GM21515 (cell line): ENCODE results near the gene MEIS1.

ENCODE experiments used
- ATAC-seq: cut with Tn5 transposase; IDR thresholded peaks from one replicate; pipeline ENCODE4 v1.9.1; 2021; ENCODE audit not compliant: unreplicated experiment

MEIS1 gene

GRCh38 chr2:66578687-66579106 is 143.8 kb downstream of the MEIS1 start:
- no peak for ATAC-seq

DNA sequence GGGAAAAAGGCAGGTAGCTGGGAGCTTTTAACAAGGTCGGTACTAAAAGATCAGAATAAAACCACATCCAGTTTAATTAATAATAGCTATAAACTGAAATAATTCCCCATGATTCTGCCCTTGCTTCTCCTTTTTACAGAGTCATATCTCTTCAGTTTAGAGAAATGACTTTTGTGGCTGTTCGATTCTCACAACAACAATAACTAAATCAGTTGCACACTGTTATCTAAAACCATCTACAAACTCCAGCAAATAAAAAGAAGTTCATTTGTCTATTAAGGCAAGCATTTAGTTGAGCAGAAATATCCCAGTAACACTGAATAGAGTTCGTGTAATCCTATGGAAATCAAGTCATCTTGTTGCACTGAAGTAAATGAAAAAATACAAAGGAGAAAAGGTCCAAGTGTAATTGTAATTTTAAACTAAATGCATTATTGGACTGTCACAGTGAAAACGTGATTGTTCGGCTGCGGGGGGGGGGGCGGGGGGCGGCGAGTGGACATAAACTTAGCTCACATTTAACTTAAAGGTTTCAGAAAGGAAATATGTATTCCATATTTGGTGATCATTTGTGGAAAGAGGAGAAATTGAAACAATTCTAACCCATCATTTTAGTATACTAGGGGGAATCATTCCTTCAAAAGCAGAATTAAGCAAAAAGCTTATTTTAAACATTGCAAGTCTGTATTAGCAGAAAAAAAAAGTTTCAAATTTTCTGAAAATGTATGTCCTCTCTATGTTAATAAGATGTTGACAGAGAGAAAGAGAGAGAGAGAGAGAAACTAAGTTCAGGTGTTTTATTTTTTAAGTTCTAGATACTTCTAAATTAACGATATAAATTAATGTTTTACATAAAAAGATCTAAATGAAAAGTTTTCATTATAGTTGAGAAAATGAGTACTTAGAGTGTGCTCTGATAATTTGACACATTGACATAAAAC is 144.5 kb downstream of the MEIS1 start:
- ATAC-seq = no peak

DNA sequence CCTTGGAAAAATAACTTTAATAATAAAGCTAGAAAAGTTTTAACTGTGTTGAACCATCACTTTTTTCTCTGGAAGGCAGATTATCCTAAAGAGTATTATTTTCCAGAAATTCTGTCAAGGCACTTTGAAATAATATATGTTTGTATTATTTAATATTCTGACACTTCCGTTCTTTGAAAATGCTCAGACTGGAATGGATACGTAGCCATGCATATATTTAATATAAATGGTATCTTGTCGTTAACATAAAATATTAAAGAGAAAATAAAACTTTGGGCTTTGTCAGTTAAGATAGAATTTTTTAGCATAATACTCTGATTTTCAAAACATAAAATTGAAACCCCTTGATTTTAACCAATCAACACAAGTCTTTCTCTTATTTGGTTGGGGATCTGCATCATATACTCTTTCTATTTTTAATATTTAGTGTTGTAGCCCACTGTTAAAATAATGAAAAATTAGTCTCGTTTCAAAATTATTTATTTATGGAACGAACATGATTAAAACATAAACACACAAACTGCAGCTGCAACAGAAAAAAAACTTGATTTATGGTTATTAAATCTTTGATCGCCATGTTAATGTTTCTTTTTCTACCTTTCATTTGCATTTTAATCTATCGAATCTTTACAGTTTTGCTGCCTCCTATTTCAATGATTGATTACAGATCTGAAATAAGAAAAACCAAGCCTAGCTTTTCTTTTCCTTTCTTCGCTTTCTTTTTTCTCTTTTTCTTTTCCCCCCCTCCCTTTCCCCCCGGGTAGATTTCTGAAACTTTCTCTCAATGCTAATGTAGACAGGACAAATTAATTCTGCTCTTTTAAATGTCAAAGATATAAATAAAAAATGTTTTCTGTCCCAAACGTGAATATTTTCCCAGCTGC is 145.5 kb downstream of the MEIS1 start:
- no peak for ATAC-seq

GRCh38 chr2:66581339-66582103 is 146.6 kb downstream of the MEIS1 start:
- ATAC-seq = no peak

DNA sequence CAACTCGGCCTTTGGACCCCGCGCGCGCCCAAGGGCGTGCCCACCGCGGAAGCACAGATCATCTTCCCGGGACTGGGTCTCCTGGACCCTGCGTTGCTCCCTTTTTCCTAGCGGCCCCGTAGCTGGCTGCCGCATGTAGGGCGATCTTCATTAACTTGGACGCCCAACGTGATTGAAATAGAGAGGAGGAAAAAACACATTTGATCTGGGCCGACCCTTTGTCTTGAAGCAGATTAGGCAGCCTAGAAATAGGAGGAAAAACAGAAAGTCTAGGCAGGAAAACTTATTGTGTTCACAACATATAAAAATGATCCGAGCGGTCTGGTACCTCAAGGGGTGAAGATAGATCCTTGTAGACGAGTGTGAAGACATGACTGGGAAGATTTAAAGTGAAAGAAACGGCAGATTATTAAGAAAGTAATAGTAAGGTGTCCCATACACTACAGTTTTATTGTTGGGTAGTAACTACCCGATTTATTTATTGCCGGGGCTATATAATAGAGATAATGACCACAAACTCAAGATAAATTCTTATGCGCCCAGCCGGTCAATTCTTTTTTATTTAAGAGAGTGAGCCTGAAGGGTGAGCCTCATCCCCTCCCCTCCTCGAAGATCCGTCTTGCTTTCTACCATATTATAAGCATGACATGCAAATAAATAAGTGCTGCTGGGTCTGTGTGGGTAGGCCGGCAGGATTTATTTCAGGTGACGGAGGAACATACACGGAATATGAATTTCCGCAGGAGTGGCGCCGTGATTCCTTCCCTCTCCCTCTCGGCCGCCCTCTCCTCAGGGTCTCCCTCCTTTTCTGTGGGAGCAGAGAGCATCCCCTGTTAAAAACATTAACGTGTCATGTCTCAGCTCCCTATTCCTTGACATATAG is 147.4 kb downstream of the MEIS1 start:
- ATAC-seq = no peak

DNA sequence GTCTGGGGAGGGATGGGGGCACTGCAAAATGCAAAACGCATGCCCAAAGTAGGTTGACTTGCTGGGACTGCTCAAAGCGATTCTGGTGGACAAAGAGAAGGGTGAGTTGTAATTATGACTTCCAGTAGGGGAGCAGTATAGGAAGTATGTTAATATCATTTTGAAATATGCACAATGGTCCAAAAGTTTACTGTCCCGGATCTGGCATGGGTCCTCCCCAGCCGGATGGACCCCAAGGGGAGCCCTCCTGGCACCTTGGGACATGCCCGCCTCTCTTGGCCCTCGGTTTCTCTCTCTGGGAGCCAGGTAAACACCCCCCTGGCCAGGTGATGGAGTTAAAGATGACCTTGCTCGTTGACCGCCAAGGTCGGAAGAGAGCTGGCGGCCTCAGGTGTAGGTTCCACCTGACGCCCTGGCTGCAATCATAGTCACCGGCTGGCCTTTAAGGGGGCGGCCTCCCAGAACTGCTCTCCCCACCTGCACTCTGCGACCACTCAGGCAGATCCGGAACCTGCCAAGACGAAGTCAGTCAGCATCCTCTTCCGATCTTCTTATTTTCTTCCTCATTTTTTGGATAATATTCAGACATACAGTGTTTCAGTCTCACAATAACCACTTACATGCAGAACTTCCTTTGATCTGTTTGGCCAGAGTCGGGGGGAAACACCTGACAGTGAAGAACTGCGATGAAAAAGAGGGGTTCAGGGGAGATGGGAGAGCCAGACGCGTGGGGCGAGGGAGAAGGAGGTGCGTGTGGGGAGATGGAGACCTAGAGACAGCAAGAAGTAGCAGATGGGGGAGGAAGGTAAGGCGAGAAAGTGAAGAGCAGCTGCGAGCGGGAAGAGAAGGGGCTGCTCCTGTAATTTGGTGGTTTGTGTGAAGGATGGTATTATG is 148.3 kb downstream of the MEIS1 start:
- ATAC-seq = no peak

DNA sequence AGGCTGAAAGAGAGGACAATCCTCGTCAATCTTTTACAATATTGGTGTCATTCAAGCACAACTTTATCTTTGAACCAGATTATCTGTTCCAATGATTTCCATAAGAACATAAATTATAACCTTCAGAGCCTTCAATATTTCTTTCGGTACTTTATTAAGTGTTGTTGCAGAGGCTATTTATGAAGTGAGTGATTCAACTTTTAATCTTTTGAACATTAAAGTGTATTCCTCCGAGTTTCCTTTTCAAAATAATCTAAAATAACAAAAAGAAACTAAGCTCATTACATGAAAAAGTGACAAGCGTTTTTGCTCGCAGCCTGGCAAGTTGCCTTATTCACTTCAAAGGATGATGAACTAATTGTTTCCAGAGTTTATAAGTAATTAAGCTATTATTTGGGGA is 149.0 kb downstream of the MEIS1 start:
- ATAC-seq = no peak

- no peak for ATAC-seq
Measured at GRCh38 chr2:66585587-66585986, 150.7 kb downstream of the MEIS1 start.

GRCh38 chr2:66587216-66587615 is 152.3 kb downstream of the MEIS1 start:
- no peak for ATAC-seq

DNA sequence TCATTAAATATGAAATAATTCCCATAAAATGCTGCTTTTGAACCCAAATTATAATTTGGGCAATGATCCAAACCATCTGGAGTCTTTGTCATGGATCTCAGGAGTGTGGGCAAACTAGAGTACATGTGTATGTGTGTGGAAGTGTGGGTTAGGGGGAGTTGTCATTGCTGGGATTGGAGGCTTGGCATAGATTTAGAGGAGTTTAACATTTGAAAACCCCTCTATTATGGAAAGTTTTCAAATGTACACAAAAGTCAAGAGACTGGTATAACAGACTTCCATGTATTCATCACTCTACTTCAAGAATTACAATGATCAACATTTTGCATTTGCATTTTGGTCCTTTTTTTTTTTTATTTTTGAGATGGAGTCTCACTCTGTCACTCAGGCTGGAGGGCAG is 159.1 kb downstream of the MEIS1 start:
- no peak for ATAC-seq

DNA sequence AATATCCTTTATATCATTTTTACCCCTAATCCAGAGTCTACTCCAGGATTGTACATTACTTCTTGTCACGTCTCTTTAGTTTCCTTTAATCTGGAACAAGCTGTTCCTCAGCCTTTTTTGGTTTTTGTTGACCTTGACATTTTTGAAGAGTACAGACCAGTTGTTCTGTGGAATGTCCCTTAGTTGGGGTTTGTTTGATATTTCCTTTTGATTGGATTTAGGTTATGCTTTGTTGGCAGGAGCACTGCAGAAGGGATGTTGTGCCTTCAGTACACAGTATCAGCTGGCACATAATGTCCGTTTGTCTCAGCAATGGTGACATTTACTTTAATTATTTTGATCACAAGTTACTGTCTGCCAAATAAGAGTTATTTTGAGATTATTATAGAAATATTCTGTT is 160.6 kb downstream of the MEIS1 start:
- ATAC-seq = no peak

DNA sequence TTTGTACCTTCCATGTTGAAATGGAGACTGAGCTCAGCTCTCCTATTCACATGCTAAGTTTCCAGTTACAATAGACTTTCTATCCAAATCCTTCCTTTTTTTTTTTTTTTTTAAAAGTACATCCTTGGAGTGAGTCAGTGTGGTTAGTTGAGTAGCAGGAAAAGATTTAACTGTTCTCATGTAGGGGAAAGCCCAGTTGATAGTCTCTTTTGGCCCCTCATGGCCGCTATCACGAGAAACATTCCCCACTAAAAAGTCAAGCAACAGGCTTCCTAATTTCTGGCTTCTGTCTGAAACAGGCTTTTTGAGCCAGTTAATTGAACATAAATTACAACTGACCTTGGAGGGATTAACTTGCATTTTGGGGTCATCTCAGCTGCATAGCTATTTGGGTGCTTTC is 161.3 kb downstream of the MEIS1 start:
- no peak for ATAC-seq

- no peak for ATAC-seq
Measured at GRCh38 chr2:66601624-66602023, 166.7 kb downstream of the MEIS1 start.

DNA sequence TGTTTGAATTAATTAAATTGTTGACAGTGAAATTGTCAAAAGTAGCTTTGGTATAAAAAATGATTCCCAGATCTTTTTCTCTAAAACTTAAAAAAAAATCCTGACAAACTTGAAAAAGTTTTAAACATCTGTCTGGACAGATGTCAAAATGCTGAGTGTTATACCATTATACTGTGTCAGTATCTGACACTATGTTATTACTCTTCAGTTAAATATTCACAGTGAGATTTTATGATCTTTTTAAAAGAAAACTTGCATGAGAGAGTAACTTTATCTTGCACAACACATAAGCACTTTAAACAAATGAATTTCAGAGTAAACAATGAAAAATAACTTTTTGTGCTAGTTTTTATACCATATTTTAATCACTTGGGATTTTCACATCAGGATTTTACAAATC is 167.4 kb downstream of the MEIS1 start:
- no peak for ATAC-seq

- ATAC-seq = no peak
Measured at GRCh38 chr2:66604326-66604725, 169.4 kb downstream of the MEIS1 start.

GRCh38 chr2:66604976-66605375 is 170.1 kb downstream of the MEIS1 start:
- no peak for ATAC-seq

DNA sequence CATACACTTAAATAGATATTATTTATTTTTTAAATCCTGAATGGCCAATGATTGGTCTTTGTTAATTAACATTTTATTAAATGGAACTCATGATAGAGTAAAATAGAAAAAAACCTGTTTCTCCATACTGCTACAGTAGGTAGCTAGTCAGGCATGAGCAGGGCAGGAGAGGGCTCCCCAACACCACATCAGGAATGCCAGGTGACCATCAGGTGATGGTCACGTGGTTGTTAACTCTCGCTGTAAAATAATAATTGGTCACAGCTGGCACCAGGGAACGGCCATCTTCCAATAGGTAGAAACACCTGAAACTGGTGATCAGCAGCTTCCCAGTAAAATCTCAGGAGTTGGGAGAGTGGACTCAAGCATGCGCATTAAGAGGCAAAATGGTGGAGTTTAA is 172.2 kb downstream of the MEIS1 start:
- no peak for ATAC-seq
